ENCODE measurements around the gene PPM1B. TPM values are rescaled to one million over a fixed set of nuclear protein-coding genes. Genes with fewer than 3 reads are reported as not detected.

Gene PPM1B
- total RNA-seq, 3 donors from 2014 or later (not counting 1 experiment from before 2014, with no cell fraction given) = 79.9 to 102 (median 98.8) TPM

DNA sequence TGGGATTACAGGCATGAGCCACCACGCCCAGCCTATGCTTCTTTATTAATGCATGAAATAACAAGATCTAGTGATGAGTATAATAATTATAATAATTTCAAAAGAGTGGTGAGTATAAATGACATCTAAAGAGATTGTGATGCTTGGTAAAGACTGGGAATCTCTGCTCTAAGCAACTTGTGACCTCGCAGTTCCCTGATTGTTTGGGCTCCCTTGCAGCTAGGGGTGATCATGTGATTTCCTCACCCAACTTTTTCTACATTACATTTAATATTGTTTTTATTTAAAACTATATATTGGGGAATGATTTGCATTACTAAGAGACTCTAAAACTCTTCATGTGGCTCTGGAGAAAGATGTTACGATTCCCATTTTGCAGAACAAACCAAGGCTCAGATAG is 4.1 kb upstream of the PPM1B start:
- Histone ChIP-seq H3K27me3 (ENCODE audit: control insufficient read depth, insufficient read depth, low read length) (no peaks in the 10 kb centered on the region), H3K4me3 (ENCODE audit: low read length) (no peak overlapping the region), H3K27ac (ENCODE audit: low read length) (no peak overlapping the region), H3K9me3 (ENCODE audit: control insufficient read depth, insufficient read depth, low read length) (no peaks in the 10 kb centered on the region), H3K36me3 (ENCODE audit: control insufficient read depth, insufficient read depth, low read length) (no peaks in the 10 kb centered on the region), H3K4me1 (ENCODE audit: control insufficient read depth, insufficient read depth, low read length) (peaks cover 4% of the 10 kb centered on the region)
- H3K4me1 Mint-ChIP-seq = peaks cover 10 to 13% of the 10 kb centered on the region in 2 donors
- ATAC-seq (no peak), DNase-seq (no peak)
- H3K27me3 Mint-ChIP-seq (ENCODE audit: low read depth in 2 of 2) = peaks cover 6 to 10% of the 10 kb centered on the region in 2 donors
- no peak overlapping the region for H3K27ac Mint-ChIP-seq
- no peaks in the 10 kb centered on the region for H3K36me3 Mint-ChIP-seq
- no peaks in the 10 kb centered on the region for H3K9me3 Mint-ChIP-seq
- WGBS (ENCODE audit: insufficient coverage) = 100% methylated on average over 2 of the region's 3 CpGs
- intact Hi-C loops (cut with micrococcal nuclease) = loop anchor here (5.0 kb wide), 2 partner anchors 77 to 1352 kb away; no protein-coding TSS in a partner anchor
- H3K4me3 Mint-ChIP-seq = no peak overlapping the region
- TF ChIP-seq, protein P1, sequence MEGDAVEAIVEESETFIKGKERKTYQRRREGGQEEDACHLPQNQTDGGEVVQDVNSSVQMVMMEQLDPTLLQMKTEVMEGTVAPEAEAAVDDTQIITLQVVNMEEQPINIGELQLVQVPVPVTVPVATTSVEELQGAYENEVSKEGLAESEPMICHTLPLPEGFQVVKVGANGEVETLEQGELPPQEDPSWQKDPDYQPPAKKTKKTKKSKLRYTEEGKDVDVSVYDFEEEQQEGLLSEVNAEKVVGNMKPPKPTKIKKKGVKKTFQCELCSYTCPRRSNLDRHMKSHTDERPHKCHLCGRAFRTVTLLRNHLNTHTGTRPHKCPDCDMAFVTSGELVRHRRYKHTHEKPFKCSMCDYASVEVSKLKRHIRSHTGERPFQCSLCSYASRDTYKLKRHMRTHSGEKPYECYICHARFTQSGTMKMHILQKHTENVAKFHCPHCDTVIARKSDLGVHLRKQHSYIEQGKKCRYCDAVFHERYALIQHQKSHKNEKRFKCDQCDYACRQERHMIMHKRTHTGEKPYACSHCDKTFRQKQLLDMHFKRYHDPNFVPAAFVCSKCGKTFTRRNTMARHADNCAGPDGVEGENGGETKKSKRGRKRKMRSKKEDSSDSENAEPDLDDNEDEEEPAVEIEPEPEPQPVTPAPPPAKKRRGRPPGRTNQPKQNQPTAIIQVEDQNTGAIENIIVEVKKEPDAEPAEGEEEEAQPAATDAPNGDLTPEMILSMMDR (IDR thresholded peaks at IDR 0.05) = no peak

DNA sequence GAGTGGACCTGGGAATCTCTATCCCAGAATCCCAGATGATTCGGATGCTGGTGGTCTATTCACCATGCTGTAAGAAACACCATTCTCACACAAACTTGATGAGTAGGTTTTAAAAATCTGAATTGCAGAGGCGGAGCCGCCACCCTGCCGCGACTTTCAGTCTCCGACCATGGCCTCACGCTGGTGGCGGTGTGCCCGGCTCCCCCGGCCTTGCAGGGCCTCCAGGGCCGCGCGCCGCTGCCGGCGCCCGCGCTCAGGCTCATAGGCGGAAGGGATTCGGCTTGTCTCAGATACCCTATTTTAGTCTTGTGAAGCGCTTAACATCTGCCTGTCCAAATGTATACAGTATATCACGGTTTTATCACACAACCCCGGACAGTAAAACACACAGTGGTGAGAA is 2.6 kb upstream of the PPM1B start:
- no peaks in the 10 kb centered on the region for H3K36me3 ChIP-seq (ENCODE audit: control insufficient read depth, insufficient read depth, low read length)
- H3K4me1 ChIP-seq (ENCODE audit: control insufficient read depth, insufficient read depth, low read length) = peaks cover 4% of the 10 kb centered on the region
- intact Hi-C loops (cut with micrococcal nuclease) = loop anchor here (5.0 kb wide), 2 partner anchors 79 to 1354 kb away; no protein-coding TSS in a partner anchor
- H3K4me3 ChIP-seq (ENCODE audit: low read length) = no peak overlapping the region
- H3K9me3 ChIP-seq (ENCODE audit: control insufficient read depth, insufficient read depth, low read length) = no peaks in the 10 kb centered on the region
- Mint-ChIP-seq H3K9me3 (no peaks in the 10 kb centered on the region), H3K27ac (no peak overlapping the region), H3K4me1 (peaks cover 21 to 27% of the 10 kb centered on the region in 2 donors), H3K27me3 (ENCODE audit: low read depth in 2 of 2) (peaks cover 6 to 9% of the 10 kb centered on the region in 2 donors), H3K4me3 (no peak overlapping the region), H3K36me3 (no peaks in the 10 kb centered on the region)
- TF ChIP-seq, protein P1 (IDR thresholded peaks at IDR 0.05) = no peak
- H3K27me3 ChIP-seq (ENCODE audit: control insufficient read depth, insufficient read depth, low read length) = no peaks in the 10 kb centered on the region
- no peak for ATAC-seq
- H3K27ac ChIP-seq (ENCODE audit: low read length) = no peak overlapping the region
- peak in 1 of 2 donors; percentile 14 for DNase-seq
- 98% methylated on average over 21 of the region's 23 CpGs for WGBS (ENCODE audit: insufficient coverage)

DNA sequence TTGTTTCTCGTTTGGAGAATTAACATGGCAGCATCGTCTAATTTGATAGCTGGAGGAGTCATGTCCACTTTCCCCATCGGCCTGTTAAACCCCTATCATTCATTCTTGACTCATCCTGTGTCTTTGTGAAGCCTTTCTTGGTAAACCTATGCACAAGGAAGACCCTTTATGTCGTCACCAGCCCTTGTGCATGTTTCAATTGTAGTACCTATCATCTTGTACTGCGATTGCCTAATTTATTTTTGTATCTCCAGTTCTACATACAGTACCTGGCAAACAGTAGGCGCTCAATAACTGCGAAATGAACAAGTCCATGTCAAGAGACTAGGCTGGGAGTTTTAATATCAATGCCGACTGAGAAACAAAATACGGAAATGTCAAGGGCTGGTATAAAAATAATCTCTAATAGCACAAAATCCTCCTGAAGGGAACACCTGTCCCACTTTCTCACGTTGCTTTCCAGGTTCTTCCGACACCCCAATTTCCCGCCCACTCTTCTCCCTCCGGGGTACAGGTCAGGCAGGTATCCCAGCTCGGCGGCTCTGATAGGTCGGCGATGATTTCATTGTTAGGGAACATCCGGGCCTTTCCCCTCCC is 1.3 kb upstream of the PPM1B start:
- H3K9me3 ChIP-seq (ENCODE audit: control insufficient read depth, insufficient read depth, low read length) = no peaks in the 10 kb centered on the region
- peak overlapping the region; percentile 90 to 96 for H3K27ac Mint-ChIP-seq
- peak overlapping the region; percentile 97 for H3K4me3 Mint-ChIP-seq
- WGBS (ENCODE audit: insufficient coverage) = 45% methylated on average over 18 of the region's 18 CpGs
- H3K4me1 Mint-ChIP-seq = peaks cover 27 to 35% of the 10 kb centered on the region in 2 donors
- H3K27ac ChIP-seq (ENCODE audit: low read length) = peak overlapping the region; percentile 93
- intact Hi-C loops (cut with micrococcal nuclease) = loop anchor here (5.0 kb wide), 2 partner anchors 80 to 1355 kb away; no protein-coding TSS in a partner anchor
- H3K27me3 Mint-ChIP-seq (ENCODE audit: low read depth in 2 of 2) = peaks cover 0 to 1% of the 10 kb centered on the region in 2 donors
- H3K36me3 ChIP-seq (ENCODE audit: control insufficient read depth, insufficient read depth, low read length) = no peaks in the 10 kb centered on the region
- H3K4me1 ChIP-seq (ENCODE audit: control insufficient read depth, insufficient read depth, low read length) = peaks cover 9% of the 10 kb centered on the region
- peak overlapping the region; percentile 68 for H3K4me3 ChIP-seq (ENCODE audit: low read length)
- H3K27me3 ChIP-seq (ENCODE audit: control insufficient read depth, insufficient read depth, low read length) = no peaks in the 10 kb centered on the region
- H3K9me3 Mint-ChIP-seq = no peaks in the 10 kb centered on the region
- no peaks in the 10 kb centered on the region for H3K36me3 Mint-ChIP-seq
- no peak for DNase-seq
- TF ChIP-seq, protein P1 (IDR thresholded peaks at IDR 0.05) = no peak
- ATAC-seq = no peak
